Measurements from ENCODE around the gene LCT.
A peak's percentile ranks its signal among the peaks of the same experiment; 100 is the strongest.

Gene LCT

GRCh38 chr2:135741395-135742324 lies 95.3 kb downstream of the LCT start, which contains the start of gene UBXN4:
UBXN4 (plus strand) TSS chr2:135741855; CDS start chr2:135741930, 75 bp downstream.
- DNase-seq: peak; percentile 98

GRCh38 chr2:135741043-135741394 lies 96.0 kb downstream of the LCT start:
- no peak for DNase-seq

- no peak for DNase-seq
Measured at GRCh38 chr2:135740206-135740605, 96.8 kb downstream of the LCT start.

Data from activated effector memory CD4-positive, alpha-beta T cell treated with anti-CD3 and anti-CD28 coated beads, Interleukin-2, amount 50 U/mL, for 16 hours (primary cell).